Endothelial cell of umbilical vein (primary cell): Measurements from ENCODE around the gene IL22RA2. TPM values are rescaled to one million over a fixed set of nuclear protein-coding genes. Genes with fewer than 3 reads are reported as not detected.
A peak's percentile ranks its signal among the peaks of the same experiment; 100 is the strongest.

ENCODE experiments used
- BruUV-seq: library from RNA; stranded (reverse); fragments of 400-500 nt; replicated peaks from 2 replicates; lab custom pipeline; 2021; lab: Mats Ljungman, UMichigan
- CTCF ChIA-PET: fragments of 300-600, 350-600 bp; sonication (Branson Sonifier 250); formaldehyde crosslinking; loops from one replicate; lab custom pipeline; 2021; ENCODE audit warnings: antibody characterized with exemption, inconsistent platforms; lab: Charles Lee
- POLR2A ChIA-PET: fragments of 300-600, 350-600 bp; sonication (Branson Sonifier 250); formaldehyde crosslinking; loops from one replicate; lab custom pipeline; 2021; ENCODE audit warnings: antibody characterized with exemption, inconsistent platforms; lab: Charles Lee
- DNase-seq: peaks from one replicate; pipeline ENCODE4 v3.0.0-alpha.2; 2011; ENCODE audit warnings: low read depth, low spot score
- FAIRE-seq: peaks from 2 replicates; lab custom pipeline; 2011; peaks lifted over from hg19 to GRCh38; lab: Jason Lieb, UNC
- H2AFZ ChIP-seq: 2 replicates; pipeline ENCODE4 v1.6.0; 2012; ENCODE audit warnings: low read depth, low read length, control low read depth, inconsistent platforms
- H3K27ac ChIP-seq: 2 replicates; pipeline ENCODE4 v1.5.1; 2011; ENCODE audit warnings: low read depth, mild to moderate bottlenecking, control low read depth, low read length, moderate library complexity; ENCODE audit not compliant: insufficient read depth
- H3K27me3 ChIP-seq, 2 experiments: 2 replicates each; pipeline versions ENCODE4 v1.6.0 to v1.6.1; 2011; ENCODE audit warnings: low read length in 2 of 2, mixed read lengths in 1 of 2; ENCODE audit not compliant: control insufficient read depth in 2 of 2, insufficient read depth in 2 of 2
- H3K36me3 ChIP-seq, 2 experiments: 2 replicates in 1 of 2; 3 replicates in 1 of 2; pipeline ENCODE4 v1.5.1; 2011; ENCODE audit warnings: low read length in 2 of 2, mild to moderate bottlenecking in 1 of 2, moderate library complexity in 1 of 2; ENCODE audit not compliant: control insufficient read depth in 2 of 2, insufficient read depth in 2 of 2; ENCODE audit errors: extremely low read depth in 1 of 2
- H3K4me1 ChIP-seq: 3 replicates; pipeline ENCODE4 v1.5.1; 2011; ENCODE audit warnings: mild to moderate bottlenecking, low read length; ENCODE audit not compliant: control insufficient read depth, insufficient read depth; ENCODE audit errors: extremely low read depth
- H3K4me2 ChIP-seq: 2 replicates; pipeline ENCODE4 v1.6.1; 2011; ENCODE audit warnings: low read length, control low read depth, mixed read lengths; ENCODE audit not compliant: insufficient read depth
- H3K4me3 ChIP-seq, 3 experiments: fragments of 200-600 bp in 1 of 3; sonication (generic), shearing (Covaris generic) in 1 of 3; replicated peaks in 1 of 3; 2 replicates each; pipeline ENCODE4 v1.5.1; 2011 to 2016; ENCODE audit warnings: control low read depth in 3 of 3, low read length in 3 of 3, mild to moderate bottlenecking in 2 of 3, inconsistent platforms in 1 of 3, low read depth in 1 of 3, moderate library complexity in 1 of 3; ENCODE audit not compliant: insufficient read depth in 1 of 3
- H3K79me2 ChIP-seq: 2 replicates; pipeline ENCODE4 v1.6.0; 2012; ENCODE audit warnings: low read length, inconsistent platforms; ENCODE audit not compliant: control insufficient read depth, insufficient read depth
- H3K9ac ChIP-seq: replicated peaks from 2 replicates; pipeline ENCODE3; 2011; ENCODE audit warnings: low read length, control low read depth; ENCODE audit not compliant: insufficient read depth; ENCODE audit errors: extremely low read depth
- H3K9me1 ChIP-seq: replicated peaks from 3 replicates; pipeline ENCODE4 v1.6.0; 2011; ENCODE audit warnings: mild to moderate bottlenecking, low read length; ENCODE audit not compliant: control insufficient read depth, insufficient read depth; ENCODE audit errors: extremely low read depth
- H3K9me3 ChIP-seq: replicated peaks from 2 replicates; pipeline ENCODE4 v1.5.1; 2012; ENCODE audit warnings: low read length, inconsistent platforms; ENCODE audit not compliant: control insufficient read depth, insufficient read depth
- H4K20me1 ChIP-seq: replicated peaks from 2 replicates; pipeline ENCODE3; 2011; ENCODE audit warnings: mild to moderate bottlenecking, low read length; ENCODE audit not compliant: control insufficient read depth, insufficient read depth; ENCODE audit errors: extremely low read depth
- EZH2 ChIP-seq: IDR thresholded peaks from 2 replicates; pipeline ENCODE4 v1.6.1; 2012; ENCODE audit warnings: borderline replicate concordance, low read depth, mild to moderate bottlenecking, moderate library complexity, low read length, inconsistent platforms; ENCODE audit not compliant: severe bottlenecking
- FOS ChIP-seq: IDR thresholded peaks from 2 replicates; pipeline ENCODE4 v1.6.1; 2011; ENCODE audit warnings: mild to moderate bottlenecking, low read length, moderate library complexity, borderline replicate concordance; ENCODE audit not compliant: insufficient read depth
- GATA2 ChIP-seq: IDR thresholded peaks from 2 replicates; pipeline ENCODE4 v1.7.0; 2011; ENCODE audit warnings: low read depth, mild to moderate bottlenecking, moderate library complexity, mixed read lengths, low read length; ENCODE audit not compliant: insufficient read length, insufficient read depth
- JUN ChIP-seq: IDR thresholded peaks from 2 replicates; pipeline ENCODE4 v1.6.1; 2011; ENCODE audit warnings: borderline replicate concordance, low read depth; ENCODE audit not compliant: insufficient read length, insufficient read depth
- MYC ChIP-seq: IDR thresholded peaks from one replicate; pipeline ENCODE4 v1.6.1; 2011; ENCODE audit warnings: mild to moderate bottlenecking, low read depth, low read length
- POLR2A ChIP-seq: IDR thresholded peaks from 2 replicates; pipeline ENCODE4 v1.6.1; 2012; ENCODE audit warnings: low read depth, mild to moderate bottlenecking, control low read depth, low read length
- POLR2AphosphoS5 ChIP-seq: IDR thresholded peaks from 2 replicates; pipeline ENCODE4 v1.6.1; 2012; ENCODE audit warnings: low read depth, mild to moderate bottlenecking, control low read depth, low read length, moderate library complexity; ENCODE audit not compliant: insufficient read depth
- dilution Hi-C: fragments of 300-500 bp; cut with MboI; formaldehyde crosslinking; loops from one replicate; pipeline ENCODE4 v1.15.0; 2019; ENCODE audit warnings: low sequenced_read_pairs; ENCODE audit not compliant: extremely low pct_ligation_motif_present
- intact Hi-C: fragments of 100-400 bp; cut with micrococcal nuclease; formaldehyde crosslinking; loops from one replicate; pipeline ENCODE4 v1.10.0; 2022
- polyA plus RNA-seq, 4 experiments: library from polyadenylated mRNA; depleted of rRNA in 3 of 4; stranded (reverse) in 3 of 4; unstranded in 1 of 4; fragments of >200 nt; gene quantifications; 2 replicates each; pipeline versions ENCODE4 v1.2.1 to v1.2.3, GENCODE V29; 2011 to 2012; ENCODE audit warnings: missing spikeins in 1 of 4
- total RNA-seq: library from RNA; stranded (reverse); gene quantifications from 2 replicates; pipeline ENCODE4 v1.2.3, GENCODE V29; 2021
- TF ChIP-seq, protein P1 (sequence below), 2 donors: IDR thresholded peaks; 1 replicate in 1 of 2; 2 replicates in 1 of 2; pipeline ENCODE4 v1.5.1; 2011; ENCODE audit warnings: low read length in 2 of 2, mild to moderate bottlenecking in 2 of 2, moderate library complexity in 2 of 2, control low read depth in 1 of 2, inconsistent platforms in 1 of 2, low read depth in 1 of 2; ENCODE audit not compliant: insufficient read depth in 1 of 2; ENCODE audit errors: extremely low read depth in 1 of 2
- TF ChIP-seq, protein P2 (sequence below): IDR thresholded peaks from 2 replicates; pipeline ENCODE4 v1.6.1; 2011; ENCODE audit not compliant: insufficient read depth, insufficient read length

IL22RA2 gene
- total and polyA plus RNA-seq, 2 donors (not counting 3 experiments of a cell fraction or from before 2014, with no cell fraction given), result not detected

DNA sequence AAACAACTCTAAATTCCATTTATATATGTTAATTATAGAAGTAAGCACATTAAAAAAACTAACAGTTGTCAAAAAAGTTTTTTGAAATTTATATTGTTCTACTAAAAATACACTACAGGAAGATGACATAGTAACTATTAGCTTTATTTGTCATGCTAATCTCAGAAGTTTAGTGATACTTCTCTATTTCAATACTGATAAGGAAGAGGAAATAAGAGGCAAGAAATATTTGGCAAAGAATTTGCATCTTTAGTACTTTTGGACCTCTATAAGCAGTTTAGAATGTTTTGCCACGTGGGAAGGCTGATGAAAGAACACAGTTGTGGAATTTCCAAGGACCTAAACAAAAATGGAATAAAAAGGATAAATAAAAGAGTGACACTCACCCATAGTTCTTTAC, 33.1 kb upstream of the IL22RA2 start:
- ChIA-PET POLR2A (no interaction called here), CTCF (no interaction called here)
- no peak overlapping the region for H2AFZ ChIP-seq
- peaks cover 5% of the 10 kb centered on the region for H3K4me1 ChIP-seq
- H3K79me2 ChIP-seq, result peaks cover 31% of the 10 kb centered on the region
- no peak overlapping the region for H3K27ac ChIP-seq
- DNase-seq (peak; percentile 44), FAIRE-seq (no peak)
- H3K27me3 ChIP-seq, result no peaks in the 10 kb centered on the region
- no peak overlapping the region for H3K4me3 ChIP-seq
- peaks cover 4 to 12% of the 10 kb centered on the region in 2 experiments for H3K36me3 ChIP-seq
- intact Hi-C loops, result no loop called here
- no TSS peak for BruUV-seq
- no peak overlapping the region for H3K9ac ChIP-seq
- no peaks in the 10 kb centered on the region for H3K9me1 ChIP-seq
- TF ChIP-seq POLR2AphosphoS5, result no peak
- TF ChIP-seq, protein P1, sequence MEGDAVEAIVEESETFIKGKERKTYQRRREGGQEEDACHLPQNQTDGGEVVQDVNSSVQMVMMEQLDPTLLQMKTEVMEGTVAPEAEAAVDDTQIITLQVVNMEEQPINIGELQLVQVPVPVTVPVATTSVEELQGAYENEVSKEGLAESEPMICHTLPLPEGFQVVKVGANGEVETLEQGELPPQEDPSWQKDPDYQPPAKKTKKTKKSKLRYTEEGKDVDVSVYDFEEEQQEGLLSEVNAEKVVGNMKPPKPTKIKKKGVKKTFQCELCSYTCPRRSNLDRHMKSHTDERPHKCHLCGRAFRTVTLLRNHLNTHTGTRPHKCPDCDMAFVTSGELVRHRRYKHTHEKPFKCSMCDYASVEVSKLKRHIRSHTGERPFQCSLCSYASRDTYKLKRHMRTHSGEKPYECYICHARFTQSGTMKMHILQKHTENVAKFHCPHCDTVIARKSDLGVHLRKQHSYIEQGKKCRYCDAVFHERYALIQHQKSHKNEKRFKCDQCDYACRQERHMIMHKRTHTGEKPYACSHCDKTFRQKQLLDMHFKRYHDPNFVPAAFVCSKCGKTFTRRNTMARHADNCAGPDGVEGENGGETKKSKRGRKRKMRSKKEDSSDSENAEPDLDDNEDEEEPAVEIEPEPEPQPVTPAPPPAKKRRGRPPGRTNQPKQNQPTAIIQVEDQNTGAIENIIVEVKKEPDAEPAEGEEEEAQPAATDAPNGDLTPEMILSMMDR (IDR thresholded peaks at IDR 0.05; ENCODE audit: extremely low read depth in 1 of 2, insufficient read depth in 1 of 2, low read depth in 1 of 2, low read length in 2 of 2), result no peak
- H3K9me3 ChIP-seq, result no peaks in the 10 kb centered on the region
- H3K4me2 ChIP-seq, result peak overlapping the region; percentile 31
- dilution Hi-C loops, result no loop called here
- no peaks in the 10 kb centered on the region for H4K20me1 ChIP-seq

DNA sequence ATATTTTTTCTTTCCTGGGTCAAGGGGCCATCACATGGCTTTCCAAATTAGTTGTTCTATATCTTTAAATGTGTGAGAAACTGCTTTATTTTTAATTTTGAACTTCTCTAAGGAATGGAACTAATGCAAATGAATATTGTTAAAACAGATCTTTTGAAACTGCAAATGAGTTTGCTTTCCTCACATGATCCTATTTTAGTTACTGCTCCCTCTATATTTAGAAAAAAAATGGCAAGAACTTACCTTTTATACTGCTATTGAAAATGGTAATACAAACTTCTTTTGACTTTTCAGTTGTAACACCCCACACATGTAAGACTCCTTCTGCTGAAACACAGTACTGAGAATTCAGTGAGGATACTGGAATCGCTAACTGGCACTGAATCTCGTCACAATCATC, 29.8 kb upstream of the IL22RA2 start:
- dilution Hi-C loops, result no loop called here
- Histone ChIP-seq H3K4me2 (no peak overlapping the region), H3K27me3 (no peaks in the 10 kb centered on the region), H4K20me1 (no peaks in the 10 kb centered on the region), H3K79me2 (peaks cover 5% of the 10 kb centered on the region), H3K9me1 (no peaks in the 10 kb centered on the region), H3K9ac (no peak overlapping the region), H2AFZ (no peak overlapping the region), H3K9me3 (no peaks in the 10 kb centered on the region), H3K4me3 (no peak overlapping the region), H3K27ac (no peak overlapping the region), H3K4me1 (peaks cover 5% of the 10 kb centered on the region), H3K36me3 (peaks cover 6 to 17% of the 10 kb centered on the region in 2 experiments)
- no peak for DNase-seq
- ChIA-PET POLR2A (no interaction called here), CTCF (interaction anchor here (1.3 kb wide), 1 partner anchor 12 kb away, joined by 4 read pairs; no protein-coding TSS in a partner anchor)
- BruUV-seq, result no TSS peak
- FAIRE-seq, result no peak
- TF ChIP-seq GATA2 (no peak), MYC (no peak), POLR2A (no peak), POLR2AphosphoS5 (no peak), EZH2 (no peak), FOS (no peak), JUN (no peak)
- TF ChIP-seq, protein P2, sequence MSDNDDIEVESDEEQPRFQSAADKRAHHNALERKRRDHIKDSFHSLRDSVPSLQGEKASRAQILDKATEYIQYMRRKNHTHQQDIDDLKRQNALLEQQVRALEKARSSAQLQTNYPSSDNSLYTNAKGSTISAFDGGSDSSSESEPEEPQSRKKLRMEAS, result no peak
- TF ChIP-seq, protein P1 (IDR thresholded peaks at IDR 0.05; ENCODE audit: extremely low read depth in 1 of 2, insufficient read depth in 1 of 2, low read depth in 1 of 2, low read length in 2 of 2), result no peak
- intact Hi-C loops, result no loop called here
